ENCODE measurements around the gene SRCIN1. TPM values are rescaled to one million over a fixed set of nuclear protein-coding genes. Genes with fewer than 3 reads are reported as not detected.
"Not testable (repeated sequence)": the region's sequence is repeated elsewhere in the genome, so short reads cannot be mapped to it uniquely, and the experiment has no call there.

SRCIN1 gene
- total RNA-seq, 1 experiment from 2014 or later, result 6.9 TPM

DNA sequence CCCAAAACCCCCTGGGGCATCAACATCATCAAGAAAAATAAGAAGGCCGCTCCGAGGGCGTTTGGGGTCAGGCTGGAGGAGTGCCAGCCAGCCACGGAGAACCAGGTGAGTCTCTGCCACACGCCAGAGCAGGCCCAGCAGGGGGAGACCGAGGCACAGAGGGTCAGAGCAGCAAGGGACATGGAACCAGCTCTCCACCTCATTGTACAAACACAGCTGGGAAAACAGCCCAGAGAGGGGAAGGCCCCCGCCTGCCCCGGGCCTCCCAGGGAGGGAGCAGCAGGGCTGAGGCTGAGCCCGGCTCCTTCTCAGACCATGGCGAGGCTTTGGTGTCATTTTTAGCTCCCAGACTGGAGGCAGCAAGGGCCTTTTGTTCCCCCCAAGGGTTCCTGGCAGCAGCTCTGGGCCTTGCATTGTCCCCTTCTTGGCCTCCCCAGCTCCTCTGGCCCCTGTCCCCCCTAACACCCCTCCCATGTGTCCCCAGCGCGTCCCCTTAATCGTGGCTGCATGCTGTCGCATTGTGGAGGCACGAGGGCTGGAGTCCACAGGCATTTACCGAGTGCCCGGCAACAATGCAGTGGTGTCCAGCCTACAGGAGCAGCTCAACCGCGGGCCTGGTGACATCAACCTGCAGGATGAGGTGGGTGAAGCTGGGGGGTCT is 123.6 kb downstream of the SRCIN1 start:
- H3K79me2 ChIP-seq (ENCODE audit: insufficient read depth, low read length); H3K27me3 ChIP-seq (ENCODE audit: insufficient read depth, low read length); H3K27ac Mint-ChIP-seq; H3K27ac ChIP-seq (ENCODE audit: insufficient read length, low read depth, low read length); H4K5ac ChIP-seq (ENCODE audit: insufficient read length, low read depth, low read length); H3K9me3 Mint-ChIP-seq; H2BK12ac ChIP-seq (ENCODE audit: insufficient read length, low read depth, low read length); H3K4me3 Mint-ChIP-seq; H4K8ac ChIP-seq (replicated peaks; ENCODE audit: insufficient read length, low read depth, low read length); H4K91ac ChIP-seq (ENCODE audit: insufficient read length, low read depth, low read length); H4K20me1 ChIP-seq (ENCODE audit: control insufficient read depth, insufficient read depth, insufficient read length); H3K27me3 Mint-ChIP-seq (ENCODE audit: low read depth); H3K4ac ChIP-seq (ENCODE audit: low read depth, low read length); H2BK15ac ChIP-seq (ENCODE audit: low read depth, low read length); H2AK5ac ChIP-seq (ENCODE audit: insufficient read length, low read length); H2BK5ac ChIP-seq (ENCODE audit: insufficient read length, low read length); H3T11ph ChIP-seq (ENCODE audit: low read length); H3K56ac ChIP-seq (ENCODE audit: insufficient read length, low read depth, low read length); H3K18ac ChIP-seq (ENCODE audit: insufficient read length, low read depth, low read length); H3K4me2 ChIP-seq (ENCODE audit: insufficient read depth, insufficient read length, low read length); H3K9me3 ChIP-seq (ENCODE audit: control insufficient read depth, low read depth, low read length); H2BK20ac ChIP-seq (ENCODE audit: low read depth, low read length, poor library complexity, severe bottlenecking); DNase-seq; H2BK120ac ChIP-seq (ENCODE audit: low read depth, low read length, poor library complexity, severe bottlenecking); H3K14ac ChIP-seq (ENCODE audit: insufficient read depth, low read length); H3K23ac ChIP-seq (ENCODE audit: insufficient read length, low read depth, low read length); H3K9ac ChIP-seq (ENCODE audit: extremely low read depth, insufficient read length, low read length); H2AFZ ChIP-seq (ENCODE audit: low read length); H3K79me1 ChIP-seq (ENCODE audit: insufficient read depth, low read depth, low read length, poor library complexity, severe bottlenecking); H3K4me1 ChIP-seq (ENCODE audit: insufficient read depth, low read length); H3K23me2 ChIP-seq (ENCODE audit: insufficient read length, low read depth, low read length, poor library complexity, severe bottlenecking): not testable (repeated sequence)
- no CpG with 5 or more reads among the region's 19 CpGs for WGBS (ENCODE audit: extremely low coverage, insufficient read length, low lambda C conversion rate)
- Mint-ChIP-seq H3K4me1 (peaks cover 14 to 17% of the 10 kb centered on the region in 2 experiments), H3K36me3 (ENCODE audit: insufficient read depth in 1 of 3, low read depth in 3 of 3) (peaks cover 22 to 65% (median 33%) of the 10 kb centered on the region in 3 experiments)

Other genes starting within 250 kb of the SRCIN1 start
- gene ARHGAP23, start 177.5 kb downstream of the SRCIN1 start, total RNA-seq (2021), result 96.3 and 97.9 TPM in 2 replicates
- gene EPOP, start 69.0 kb upstream of the SRCIN1 start, total RNA-seq (2021), result 5.9 and 6.1 TPM in 2 replicates
- gene MLLT6, start 99.3 kb upstream of the SRCIN1 start, total RNA-seq (2021), result 25.1 and 26.4 TPM in 2 replicates
- gene CISD3, start 124.4 kb upstream of the SRCIN1 start, total RNA-seq (2021), result 10.7 and 11.2 TPM in 2 replicates
- gene PCGF2, start 142.4 kb upstream of the SRCIN1 start, total RNA-seq (2021), result 106 and 116 TPM in 2 replicates
- gene PSMB3, start 146.8 kb upstream of the SRCIN1 start, total RNA-seq (2021), result 242 and 252 TPM in 2 replicates
- gene PIP4K2B, start 193.6 kb upstream of the SRCIN1 start, total RNA-seq (2021), result 61.9 and 62.9 TPM in 2 replicates
- gene CWC25, start 219.4 kb upstream of the SRCIN1 start, total RNA-seq (2021), result 15.4 and 15.9 TPM in 2 replicates
- 2,040 and 2,084 TPM in 2 replicates for gene RPL23, start 247.8 kb upstream of the SRCIN1 start, total RNA-seq (2021)

Data from H9 (cell line).